HG03354 (cell line): Measurements from ENCODE around the gene RFXAP.

ENCODE experiments used
- ATAC-seq: cut with Tn5 transposase; IDR thresholded peaks from one replicate; pipeline ENCODE4 v1.9.1; 2021; ENCODE audit warnings: mild to moderate bottlenecking; ENCODE audit not compliant: unreplicated experiment, poor library complexity, severe bottlenecking

The RFXAP gene

DNA sequence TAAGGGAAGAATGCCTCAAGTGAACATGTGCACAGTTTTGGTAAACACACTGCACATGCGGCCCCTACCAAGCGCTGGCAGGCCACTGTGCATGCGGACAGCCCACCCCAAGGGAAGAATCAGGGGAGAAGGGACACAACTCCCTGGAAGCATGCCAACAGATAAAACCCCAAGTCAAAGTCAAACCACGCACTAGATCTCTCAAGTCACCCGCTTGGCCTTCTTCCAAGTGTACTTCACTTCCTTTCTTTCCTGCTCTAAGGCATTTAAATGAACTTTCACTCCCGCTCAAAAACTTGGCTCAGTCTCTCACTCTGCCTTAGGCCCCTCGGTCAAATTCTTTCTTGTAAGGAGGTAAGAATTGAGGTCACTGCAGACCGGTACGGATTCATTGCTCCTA, 4.6 kb upstream of the RFXAP start:
- no peak for ATAC-seq

DNA sequence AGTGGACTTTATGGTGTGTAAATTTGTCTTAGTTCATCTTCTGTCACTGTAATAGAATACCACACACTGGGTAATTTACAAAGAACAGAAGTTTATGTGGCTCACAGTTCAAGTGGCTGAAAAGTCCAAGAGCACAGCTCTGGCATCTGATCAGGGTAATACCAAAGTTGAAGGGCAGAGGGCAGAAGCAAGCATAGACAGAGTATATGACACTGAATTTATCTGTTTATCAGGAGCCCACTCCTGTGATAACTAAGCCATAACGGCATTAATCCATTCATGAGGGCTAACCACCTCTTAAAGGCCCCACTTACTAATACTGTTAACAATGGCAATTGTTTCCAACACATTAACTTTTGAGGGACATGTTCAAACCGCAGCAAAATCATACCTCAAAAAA, 4.0 kb upstream of the RFXAP start:
- ATAC-seq = no peak

DNA sequence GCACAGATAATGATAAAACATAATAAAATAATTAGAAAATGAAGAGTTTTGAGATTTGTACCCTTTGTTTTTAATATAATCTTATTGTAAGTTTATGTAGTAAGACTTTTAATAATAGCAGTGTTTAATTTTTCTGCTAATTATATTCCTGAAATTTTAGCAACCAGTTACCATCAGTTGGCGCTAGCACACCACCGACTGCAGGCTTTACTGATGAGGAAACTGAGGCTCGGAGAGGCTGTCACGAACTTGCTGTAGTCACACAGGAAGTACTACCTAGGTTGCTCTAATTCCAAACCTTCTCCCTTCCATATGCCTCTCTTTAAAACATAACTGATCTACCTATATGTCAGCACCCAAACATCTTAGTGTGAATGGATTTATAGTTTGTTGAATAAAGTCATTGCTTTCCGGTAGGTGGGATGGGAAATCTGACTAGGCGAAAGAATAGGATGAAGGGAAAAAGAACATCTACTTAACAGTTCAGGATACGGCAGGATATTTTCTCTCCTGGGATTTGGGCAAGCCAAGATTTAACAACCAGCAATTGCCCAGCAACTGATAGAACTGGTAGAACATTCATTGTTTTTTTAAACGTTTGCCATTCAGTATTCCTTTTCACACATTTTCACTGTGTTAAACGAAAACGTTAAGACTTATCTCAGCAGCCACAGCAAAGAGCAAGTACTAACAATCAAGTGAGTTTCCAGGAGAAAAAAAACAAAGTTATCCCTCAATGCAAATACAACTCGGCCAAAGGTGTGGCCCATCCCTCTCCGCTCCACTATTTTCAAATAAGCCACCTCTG, 822 bp upstream of the RFXAP start:
- ATAC-seq = peak; percentile 0

DNA sequence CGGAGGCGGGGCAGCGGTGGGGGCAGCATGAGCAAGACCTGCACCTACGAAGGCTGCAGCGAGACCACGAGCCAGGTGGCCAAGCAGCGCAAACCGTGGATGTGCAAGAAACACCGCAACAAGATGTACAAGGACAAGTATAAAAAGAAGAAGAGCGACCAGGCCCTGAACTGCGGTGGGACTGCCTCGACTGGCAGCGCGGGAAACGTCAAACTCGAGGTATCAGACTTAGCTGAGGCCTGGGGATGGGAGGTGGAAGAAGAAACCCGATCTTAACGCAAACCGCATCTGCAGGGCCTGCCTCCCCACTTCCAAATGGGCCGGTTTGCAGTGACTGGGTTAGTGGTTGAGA, 693 bp downstream of the RFXAP start:
- ATAC-seq = peak; percentile 25

DNA sequence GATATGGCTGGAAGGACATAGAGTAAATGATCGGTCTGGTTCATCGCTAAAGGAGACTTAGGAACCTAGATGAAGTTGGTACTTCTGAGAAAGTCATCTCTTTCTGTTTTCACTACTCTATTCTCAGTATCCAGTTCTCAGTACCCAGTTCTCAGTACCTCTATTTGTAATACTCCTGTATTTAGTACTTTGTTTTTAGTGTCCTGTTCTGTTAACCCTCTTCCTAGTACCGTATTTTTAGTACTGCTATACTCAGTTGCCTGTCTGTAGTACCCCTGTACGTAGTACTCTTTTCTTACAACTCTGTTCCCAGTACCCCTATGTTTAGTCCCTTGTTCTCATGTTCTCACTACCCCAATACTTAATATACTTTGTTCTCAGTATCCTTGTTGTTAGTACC, 1.2 kb downstream of the RFXAP start:
- ATAC-seq = peak; percentile 44

DNA sequence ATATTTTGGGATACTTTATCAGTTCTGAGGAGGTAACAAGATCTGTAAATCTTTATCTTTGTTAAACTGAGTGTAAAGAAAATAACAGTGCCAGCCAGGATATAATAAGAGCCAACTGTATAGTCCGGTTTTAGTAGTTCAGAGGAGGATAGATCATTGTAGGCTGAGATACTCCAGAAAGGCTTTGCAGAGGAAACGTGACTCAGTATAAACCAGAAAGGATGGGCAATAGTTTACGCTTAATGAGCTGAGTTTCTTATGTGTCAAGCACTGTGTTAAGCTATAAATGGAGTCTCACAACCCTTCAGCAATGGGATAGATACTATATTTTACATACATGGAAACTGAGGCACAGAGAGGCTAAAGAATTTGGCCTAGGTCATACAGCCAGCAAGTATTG, 3.8 kb downstream of the RFXAP start:
- ATAC-seq = no peak

DNA sequence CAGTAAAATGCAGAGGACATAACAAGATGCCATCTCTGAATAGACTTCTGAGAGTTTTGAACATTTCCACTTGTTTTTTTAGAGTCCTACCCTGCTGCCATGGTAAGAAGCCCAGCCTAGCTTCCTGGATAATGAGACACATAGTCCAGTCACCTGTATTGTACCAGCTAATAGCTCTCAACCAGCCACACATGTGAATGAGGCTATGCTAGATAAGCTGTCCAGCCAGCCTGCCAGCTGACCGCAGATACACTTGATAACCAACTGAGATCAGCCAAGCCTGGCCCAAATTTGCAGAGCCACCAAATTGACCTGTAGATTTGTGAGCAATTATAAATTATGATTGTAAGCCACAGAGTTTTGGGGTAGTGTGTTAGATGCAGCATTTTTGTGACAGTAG, 10.7 kb downstream of the RFXAP start:
- ATAC-seq = no peak

DNA sequence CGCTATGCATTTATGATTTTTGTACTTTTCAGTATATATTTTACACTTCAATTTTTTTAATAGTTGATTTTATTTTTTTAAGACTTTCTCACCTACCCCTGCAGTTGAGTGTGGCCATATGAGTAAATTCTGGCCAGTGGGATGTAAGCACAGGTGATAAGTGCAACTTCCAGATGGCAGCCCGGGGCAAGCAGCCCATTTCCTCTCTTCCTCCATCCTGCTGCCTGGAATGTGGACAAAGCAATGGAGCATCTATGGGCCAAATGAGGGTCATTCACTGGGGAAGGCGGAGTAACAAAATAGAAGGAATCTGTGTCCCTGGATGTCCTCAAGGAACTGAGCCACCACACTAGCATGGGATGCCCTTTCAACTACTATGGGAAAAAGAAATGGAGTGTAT, 12.3 kb downstream of the RFXAP start:
- ATAC-seq = no peak

DNA sequence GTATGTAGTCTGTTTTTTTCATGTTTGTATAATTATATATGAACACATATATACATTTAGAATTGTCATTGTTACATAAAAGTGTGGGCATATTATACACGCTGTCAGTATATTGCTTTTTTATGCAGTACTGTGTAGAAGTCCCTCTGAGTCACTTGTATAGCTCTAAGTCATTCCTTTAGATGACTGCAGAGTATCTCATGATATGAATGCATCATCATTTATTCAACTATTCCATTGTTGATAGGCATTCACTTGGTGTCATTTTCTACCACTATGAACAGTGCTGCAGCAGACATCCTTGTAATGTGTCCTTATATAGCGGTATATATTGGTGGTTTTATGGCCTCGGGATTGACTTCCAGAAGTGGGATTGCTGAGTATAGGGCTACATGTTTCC, 15.3 kb downstream of the RFXAP start:
- ATAC-seq = no peak

DNA sequence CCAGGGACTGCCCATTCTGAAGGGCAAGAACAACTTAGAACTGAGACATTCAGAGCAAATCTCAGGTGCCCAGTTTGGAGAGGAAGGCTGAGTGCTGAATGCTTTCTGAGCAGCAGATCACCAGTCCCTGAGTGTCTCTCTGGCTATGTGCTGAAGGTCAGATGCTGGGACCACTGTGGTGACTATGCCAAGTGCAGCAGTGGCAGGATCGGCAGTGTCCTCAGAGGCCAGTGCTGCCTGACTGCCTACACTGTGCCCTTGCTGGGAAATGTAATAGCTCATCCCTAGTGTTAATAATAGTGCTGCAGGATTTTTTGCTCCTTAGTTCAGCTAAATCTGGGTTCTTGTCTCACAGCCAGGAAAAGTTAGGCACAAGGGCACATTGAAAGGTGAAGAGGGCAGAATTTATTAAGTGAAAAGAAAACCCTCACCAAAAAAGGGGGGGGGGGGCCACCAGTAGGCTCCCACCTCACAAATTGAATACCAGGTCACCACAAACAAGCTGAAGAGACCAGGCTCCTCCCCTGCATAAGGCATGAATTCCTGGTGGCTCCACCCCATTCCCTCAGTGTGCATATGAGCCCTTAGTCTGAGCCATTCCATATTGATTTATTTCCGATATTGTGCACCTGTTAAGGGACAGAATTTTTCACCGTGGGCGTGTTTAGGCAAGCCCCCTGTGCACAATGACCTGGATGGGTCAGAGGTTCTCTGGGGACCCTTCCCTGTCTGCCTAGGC, 18.5 kb downstream of the RFXAP start:
- no peak for ATAC-seq

DNA sequence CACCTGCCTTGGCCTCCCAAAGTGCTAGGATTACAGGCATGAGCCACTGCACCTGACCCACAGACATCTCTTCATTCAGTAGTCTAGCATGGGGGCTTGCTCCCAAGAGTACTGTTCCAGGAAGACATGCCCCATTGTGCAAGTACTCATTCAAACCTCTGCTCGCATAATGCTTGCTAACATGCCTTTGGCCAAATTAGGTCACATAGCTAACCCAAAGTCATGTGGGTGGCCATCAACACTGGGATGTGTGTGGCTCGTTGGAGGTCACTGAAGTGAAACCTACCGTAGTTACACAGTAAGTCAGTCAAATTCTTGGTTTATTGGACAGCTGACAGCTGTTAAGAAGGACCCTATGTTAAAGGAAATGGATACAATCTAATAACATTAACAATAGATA, 20.3 kb downstream of the RFXAP start:
- no peak for ATAC-seq

DNA sequence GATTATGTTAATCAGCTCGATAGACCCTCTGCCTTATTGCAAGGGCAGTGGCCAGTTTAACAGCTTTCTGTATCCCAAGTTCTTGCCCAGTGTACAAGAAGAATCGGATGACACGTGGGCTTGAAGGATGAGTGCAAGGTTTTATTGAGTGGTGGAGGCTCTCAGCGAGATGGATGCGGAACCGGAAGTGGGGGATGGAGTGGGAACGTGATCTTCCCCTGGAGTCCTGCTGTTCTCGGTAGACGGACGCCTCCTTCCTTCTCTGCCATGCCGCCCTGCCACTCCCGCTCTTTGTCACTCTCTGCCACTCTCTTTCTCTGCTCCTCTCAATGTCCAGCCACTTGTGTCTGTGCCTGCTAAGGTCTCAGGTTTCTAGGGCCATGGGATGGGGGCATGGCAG, 21.0 kb downstream of the RFXAP start:
- ATAC-seq = no peak

DNA sequence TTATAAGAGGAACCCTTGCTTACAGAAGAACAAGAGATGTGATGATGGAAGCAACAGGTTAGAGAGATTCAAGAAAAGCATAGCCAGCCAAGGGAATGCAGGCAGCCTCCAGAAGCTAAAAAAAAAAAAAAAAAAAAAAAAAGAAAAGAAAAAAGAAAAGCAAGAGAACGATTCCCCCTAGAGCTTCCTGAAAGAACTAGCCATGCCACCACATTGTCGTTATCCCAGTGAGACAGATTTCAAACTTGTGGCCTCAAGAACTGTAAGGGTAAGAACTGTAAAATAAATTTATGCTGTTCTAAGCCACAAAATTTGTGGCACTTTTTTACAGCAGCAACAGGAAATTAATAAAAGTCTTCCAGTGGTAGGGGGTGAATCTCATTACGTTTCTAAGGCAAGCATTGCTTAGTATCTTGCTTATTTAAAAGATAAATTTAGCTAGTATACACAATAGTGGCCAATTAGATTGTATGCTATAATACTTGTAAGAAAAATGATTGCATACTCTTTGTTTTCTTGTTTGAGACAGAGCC, 21.8 kb downstream of the RFXAP start:
- ATAC-seq = no peak

DNA sequence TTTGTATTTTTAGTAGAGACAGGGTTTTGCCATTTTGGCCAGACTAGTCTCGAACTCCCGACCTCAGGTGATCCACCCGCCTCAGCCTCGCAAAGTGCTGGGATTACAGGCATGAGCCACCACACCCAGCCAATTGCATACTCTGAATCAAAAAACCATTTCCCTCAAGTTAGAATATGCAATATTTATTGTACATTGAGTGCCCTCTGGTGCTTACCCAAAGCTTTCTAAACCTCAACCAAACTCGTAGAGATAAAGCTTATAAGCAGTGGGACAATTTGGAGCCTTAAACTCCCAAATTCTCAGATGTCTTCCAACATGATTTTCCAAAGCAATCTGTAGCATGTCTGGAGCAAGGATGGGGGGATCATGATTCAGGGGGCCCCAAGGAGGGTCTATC, 22.4 kb downstream of the RFXAP start:
- ATAC-seq = no peak

DNA sequence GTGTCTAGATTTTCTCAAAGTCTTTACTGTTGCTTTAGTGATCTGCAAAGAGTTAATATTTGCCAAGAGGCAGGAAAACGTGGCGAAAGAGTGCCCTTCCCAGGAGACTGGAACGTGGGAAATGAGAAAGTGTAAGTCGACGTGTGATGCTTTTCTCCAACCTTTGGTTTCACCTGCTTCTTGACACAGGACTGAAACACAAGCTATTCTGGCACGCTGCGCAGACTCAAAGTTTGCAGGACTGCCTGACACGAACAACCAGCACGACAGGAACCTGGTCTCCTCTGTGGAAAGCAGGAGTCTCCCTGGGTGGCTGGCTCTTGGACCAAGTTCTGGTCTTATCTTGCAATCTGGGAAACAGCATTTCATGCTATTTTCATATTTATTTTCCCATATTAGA, 28.6 kb downstream of the RFXAP start:
- no peak for ATAC-seq

DNA sequence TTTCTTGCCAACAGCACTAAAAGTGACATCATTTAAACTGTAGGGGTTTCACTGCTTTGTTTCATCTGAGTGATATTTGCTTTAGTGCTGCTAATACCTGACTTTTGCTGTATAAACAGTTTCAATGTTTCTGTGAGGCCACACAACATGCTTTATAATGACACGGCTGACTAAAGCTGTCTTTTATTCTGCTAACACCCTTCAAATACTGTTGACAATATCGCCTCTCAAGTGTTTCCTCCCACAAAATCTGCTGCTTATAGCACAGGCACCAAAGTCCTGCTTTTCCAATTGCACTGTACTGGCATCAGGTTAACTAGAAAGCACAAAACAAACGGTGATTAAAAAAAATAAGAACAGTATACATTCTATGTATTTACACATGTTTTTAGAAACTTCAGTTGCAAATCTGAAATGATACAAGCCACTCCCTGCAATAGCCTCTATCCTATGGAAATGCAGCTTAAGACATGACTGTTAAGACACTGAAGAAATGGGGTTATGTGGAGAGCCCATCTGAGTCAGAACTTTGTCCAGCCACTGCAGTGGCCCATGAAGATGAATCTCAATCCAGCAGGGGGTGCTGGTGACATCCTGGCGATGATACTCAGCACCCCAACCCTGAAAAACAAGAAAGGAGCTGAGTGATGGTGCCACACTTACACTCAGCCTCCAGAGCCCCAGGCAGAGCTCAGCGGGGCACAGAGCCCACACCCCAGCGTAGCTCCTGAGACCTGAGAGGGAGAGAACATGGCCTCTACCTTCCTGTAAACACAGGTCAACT, 29.4 kb downstream of the RFXAP start:
- peak; percentile 60 for ATAC-seq

DNA sequence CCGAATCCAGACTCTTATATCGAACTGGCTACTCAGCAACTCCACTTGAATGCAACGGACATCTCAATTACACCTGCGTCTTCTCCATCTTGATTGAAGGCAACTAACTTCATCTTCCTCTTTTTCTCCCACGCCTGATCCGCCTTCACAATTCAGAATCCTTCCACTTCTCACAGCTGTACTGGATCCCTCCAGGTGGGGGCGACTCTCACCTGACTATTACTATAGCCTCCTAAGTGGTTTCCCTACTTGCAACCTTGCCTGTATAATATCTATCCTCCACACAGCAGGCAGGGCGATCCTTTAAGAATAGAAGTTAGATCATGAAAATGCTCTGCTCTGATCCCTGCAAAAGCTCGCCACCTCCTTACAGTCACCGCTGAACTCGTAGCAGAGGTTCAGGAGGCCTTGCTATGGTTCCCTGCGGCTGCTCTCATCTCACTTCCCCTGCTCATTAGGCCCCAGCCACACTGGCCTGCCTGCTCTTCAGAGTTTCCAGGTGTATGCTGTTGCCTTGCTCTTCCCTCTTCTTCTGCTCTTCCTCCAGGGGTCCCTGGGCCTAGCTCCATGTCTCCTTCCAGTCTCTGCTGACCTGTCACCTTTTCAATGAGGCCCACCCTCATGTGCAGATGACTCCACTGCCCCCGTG, 31.9 kb downstream of the RFXAP start:
- no peak for ATAC-seq

DNA sequence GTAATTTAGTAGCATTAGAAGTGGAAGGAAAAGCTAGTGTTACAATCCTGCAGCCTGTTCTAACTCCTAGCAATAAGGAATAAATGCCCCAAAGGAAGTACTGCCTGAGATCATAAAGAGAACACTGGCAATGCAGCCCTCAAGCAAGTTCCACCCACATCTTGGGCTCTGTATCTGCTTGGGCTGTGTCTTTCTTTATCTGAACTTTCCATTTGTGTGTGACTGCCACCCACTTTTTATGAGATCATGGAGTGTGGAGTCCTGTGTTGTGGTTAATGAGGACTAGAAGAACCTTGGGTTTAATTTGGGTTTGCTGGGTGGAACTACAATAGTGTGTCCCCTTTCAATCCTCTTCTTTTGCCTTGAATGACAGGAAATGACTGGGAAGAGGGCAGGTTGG, 38.2 kb downstream of the RFXAP start:
- ATAC-seq = no peak

DNA sequence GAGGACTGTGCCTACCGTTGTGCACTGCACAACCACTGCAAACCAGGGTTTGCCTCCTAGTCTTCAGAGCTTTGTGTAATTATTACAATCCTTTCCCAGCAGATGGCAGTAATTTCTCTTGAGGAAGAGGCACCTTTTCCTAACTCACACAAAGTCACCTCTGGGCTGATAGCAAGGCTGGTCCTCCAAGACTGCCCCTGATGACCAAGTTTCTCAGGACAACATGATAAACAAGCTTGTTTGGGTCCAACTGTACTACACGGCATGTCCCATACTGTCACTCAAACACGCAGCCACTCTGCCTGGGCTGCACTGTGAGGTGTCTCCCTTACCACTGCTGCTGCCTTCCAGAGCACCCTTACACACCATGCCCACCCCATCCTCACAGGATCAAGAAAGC, 39.3 kb downstream of the RFXAP start:
- no peak for ATAC-seq

DNA sequence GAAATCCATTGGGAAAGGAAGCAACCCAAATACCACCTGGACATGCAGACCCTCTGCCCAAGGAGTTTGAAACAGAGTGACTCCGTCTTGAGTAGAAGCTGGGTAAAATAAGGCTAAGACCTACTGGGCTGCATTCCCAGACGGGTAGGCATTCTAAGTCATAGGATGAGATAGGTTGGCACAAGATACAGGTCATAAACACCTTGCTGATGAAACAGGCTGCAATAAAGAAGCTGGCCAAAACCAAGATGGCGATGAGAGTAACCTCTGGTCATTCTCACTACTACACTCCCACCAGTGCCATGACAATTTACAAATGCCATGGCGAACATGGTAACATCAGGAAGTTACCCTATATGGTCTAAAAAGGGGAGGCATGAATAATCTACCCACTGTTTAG, 40.2 kb downstream of the RFXAP start:
- ATAC-seq = no peak
